ENCODE data around the gene HOXB2.

HOXB2 gene

GRCh38 chr17:48565022-48565554, 20.2 kb upstream of the HOXB2 start:
- no peak for DNase-seq

- no peak for DNase-seq
Measured at GRCh38 chr17:48564188-48565021, 19.5 kb upstream of the HOXB2 start.

- DNase-seq, result no peak
Measured at GRCh38 chr17:48563867-48564187, 18.9 kb upstream of the HOXB2 start.

GRCh38 chr17:48563385-48563838, 18.5 kb upstream of the HOXB2 start:
- DNase-seq, result no peak

GRCh38 chr17:48562934-48563333, 18.0 kb upstream of the HOXB2 start:
- DNase-seq, result no peak

GRCh38 chr17:48561884-48562810, 17.2 kb upstream of the HOXB2 start:
- no peak for DNase-seq

- no peak for DNase-seq
Measured at GRCh38 chr17:48559840-48560817, 15.2 kb upstream of the HOXB2 start.

GRCh38 chr17:48559122-48559839, 14.4 kb upstream of the HOXB2 start:
- DNase-seq, result no peak

- DNase-seq, result no peak
Measured at GRCh38 chr17:48558831-48559121, 13.9 kb upstream of the HOXB2 start.

GRCh38 chr17:48558057-48558830, 13.3 kb upstream of the HOXB2 start:
- no peak for DNase-seq

GRCh38 chr17:48556576-48557401, 11.9 kb upstream of the HOXB2 start:
- no peak for DNase-seq

- no peak for DNase-seq
Measured at GRCh38 chr17:48556229-48556575, 11.3 kb upstream of the HOXB2 start.

GRCh38 chr17:48555258-48556228, 10.6 kb upstream of the HOXB2 start:
- no peak for DNase-seq

- no peak for DNase-seq
Measured at GRCh38 chr17:48554412-48555257, 9.7 kb upstream of the HOXB2 start.

GRCh38 chr17:48553826-48554225, 8.9 kb upstream of the HOXB2 start:
- DNase-seq, result no peak

GRCh38 chr17:48553190-48553547, 8.3 kb upstream of the HOXB2 start:
- no peak for DNase-seq

GRCh38 chr17:48552466-48553189, 7.7 kb upstream of the HOXB2 start:
- DNase-seq, result no peak

All from activated gamma-delta T cell (primary cell).